Left renal cortex interstitium (tissue), 4 donors: Measurements from ENCODE around the gene FYN. TPM values are rescaled to one million over a fixed set of nuclear protein-coding genes. Genes with fewer than 3 reads are reported as not detected.

Experiments used
- DNase-seq, 4 donors: peaks; one replicate each; pipeline ENCODE4 v3.0.0-alpha.2; 2013; ENCODE audit warnings: low read depth in 4 of 4, low spot score in 2 of 4, missing footprints in 1 of 4
- polyA plus RNA-seq, 4 donors: library from polyadenylated mRNA; unstranded; fragments of 120-200 nt; gene quantifications; one replicate each; pipeline ENCODE4 v1.2.1, GENCODE V29; 2013; ENCODE audit not compliant: insufficient read length in 4 of 4

FYN gene
- polyA plus RNA-seq, 4 donors, result 150 to 173 (median 158) TPM

- no peak for DNase-seq
Observed at GRCh38 chr6:111812060-111813038, 60.9 kb downstream of the FYN start.

GRCh38 chr6:111810294-111811131 lies 62.7 kb downstream of the FYN start:
- no peak for DNase-seq

GRCh38 chr6:111809766-111810165 lies 63.5 kb downstream of the FYN start:
- no peak for DNase-seq

GRCh38 chr6:111809264-111809663 lies 64.0 kb downstream of the FYN start:
- DNase-seq, result no peak

GRCh38 chr6:111808493-111808892 lies 64.8 kb downstream of the FYN start:
- DNase-seq, result no peak

GRCh38 chr6:111806561-111807497 lies 66.4 kb downstream of the FYN start:
- no peak for DNase-seq

GRCh38 chr6:111806165-111806547 lies 67.1 kb downstream of the FYN start:
- no peak for DNase-seq

GRCh38 chr6:111805511-111806164 lies 67.6 kb downstream of the FYN start:
- DNase-seq, result peak in 2 of 4 donors; percentile 44 to 63

- DNase-seq, result no peak
Observed at GRCh38 chr6:111804627-111805235, 68.5 kb downstream of the FYN start.

GRCh38 chr6:111803804-111804203 lies 69.4 kb downstream of the FYN start:
- no peak for DNase-seq

- DNase-seq, result no peak
Observed at GRCh38 chr6:111803371-111803770, 69.9 kb downstream of the FYN start.

- no peak for DNase-seq
Observed at GRCh38 chr6:111802720-111803330, 70.4 kb downstream of the FYN start.

- no peak for DNase-seq
Observed at GRCh38 chr6:111802015-111802414, 71.2 kb downstream of the FYN start.

- DNase-seq, result no peak
Observed at GRCh38 chr6:111800821-111801220, 72.4 kb downstream of the FYN start.

GRCh38 chr6:111800259-111800765 lies 72.9 kb downstream of the FYN start:
- DNase-seq, result no peak

GRCh38 chr6:111799576-111800258 lies 73.5 kb downstream of the FYN start:
- no peak for DNase-seq

GRCh38 chr6:111798281-111798725 lies 74.9 kb downstream of the FYN start:
- no peak for DNase-seq

GRCh38 chr6:111796310-111796918 lies 76.8 kb downstream of the FYN start:
- no peak for DNase-seq
